Natural killer cell (primary cell): ENCODE results near the gene RBP3. TPM values are rescaled to one million over a fixed set of nuclear protein-coding genes. Genes with fewer than 3 reads are reported as not detected.

ENCODE experiments used
- ATAC-seq, 3 donors: fragments of 150-1000 bp in 2 of 3; fragments of 200-7000 bp in 1 of 3; cut with Tn5 transposase; 1 replicate in 1 of 3; 2 replicates in 2 of 3; pipeline ENCODE4 v1.10.0; 2021; ENCODE audit warnings: mild to moderate bottlenecking in 2 of 3, moderate library complexity in 2 of 3
- DNase-seq, 2 donors: peaks; one replicate each; pipeline versions ENCODE4 v3.0.0 to v3.0.0-alpha.2; 2013 to 2021; ENCODE audit warnings: mixed read lengths in 1 of 2
- H3K27ac ChIP-seq: one replicate; pipeline ENCODE4 v1.5.1; 2013; ENCODE audit warnings: mild to moderate bottlenecking, low read length
- H3K27me3 ChIP-seq: one replicate; pipeline ENCODE4 v1.6.1; 2013; ENCODE audit warnings: low read length; ENCODE audit not compliant: control insufficient read depth, insufficient read depth
- H3K36me3 ChIP-seq: one replicate; pipeline ENCODE4 v1.6.1; 2013; ENCODE audit warnings: low read length; ENCODE audit not compliant: control insufficient read depth, insufficient read depth
- H3K4me1 ChIP-seq: one replicate; pipeline ENCODE4 v1.6.1; 2013; ENCODE audit warnings: low read length; ENCODE audit not compliant: control insufficient read depth, insufficient read depth
- H3K4me3 ChIP-seq: one replicate; pipeline ENCODE4 v1.5.1; 2013; ENCODE audit warnings: low read length
- H3K9me3 ChIP-seq: one replicate; pipeline ENCODE4 v1.6.1; 2013; ENCODE audit warnings: low read length; ENCODE audit not compliant: control insufficient read depth, insufficient read depth
- H3K27ac Mint-ChIP-seq, 2 donors: one replicate each; pipeline ENCODE4 v1.8.0; 2022; ENCODE audit warnings: mild to moderate bottlenecking in 2 of 2, mixed read lengths in 2 of 2, moderate library complexity in 1 of 2
- H3K27me3 Mint-ChIP-seq, 2 donors: one replicate each; pipeline ENCODE4 v1.8.0; 2022; ENCODE audit warnings: low read depth in 2 of 2, mixed read lengths in 2 of 2
- H3K36me3 Mint-ChIP-seq: one replicate; pipeline ENCODE4 v1.8.0; 2022; ENCODE audit warnings: mixed read lengths
- H3K4me1 Mint-ChIP-seq, 2 donors: one replicate each; pipeline ENCODE4 v1.8.0; 2022; ENCODE audit warnings: mixed read lengths in 2 of 2
- H3K4me3 Mint-ChIP-seq: one replicate; pipeline ENCODE4 v1.8.0; 2022; ENCODE audit warnings: mild to moderate bottlenecking, moderate library complexity, mixed read lengths
- H3K9me3 Mint-ChIP-seq, 2 donors: one replicate each; pipeline ENCODE4 v1.8.0; 2022; ENCODE audit warnings: mixed read lengths in 2 of 2
- CTCF ChIP-seq: fragments of 200-600 bp; IDR thresholded peaks from one replicate; pipeline ENCODE4 v1.8.0; 2022; ENCODE audit warnings: antibody characterized with exemption
- whole genome bisulfite sequencing: methylation state at CpG from one replicate; pipeline ENCODE4 v1.1.7; 2013; ENCODE audit warnings: missing lambda C conversion rate; ENCODE audit not compliant: insufficient coverage; 5-methylcytosine and 5-hydroxymethylcytosine counted together
- intact Hi-C: fragments of 100-400 bp; cut with micrococcal nuclease; formaldehyde crosslinking; loops from one replicate; pipeline ENCODE4 v1.14.2; 2022
- total RNA-seq, 4 donors: library from RNA; stranded (reverse); fragments of 120-200 nt in 1 of 4; gene quantifications; one replicate each; pipeline versions ENCODE4 v1.2.3 to v1.2.4, GENCODE V29; 2013 to 2022

RBP3 gene
- total RNA-seq, 3 donors from 2014 or later (not counting 1 experiment from before 2014, with no cell fraction given): not detected

DNA sequence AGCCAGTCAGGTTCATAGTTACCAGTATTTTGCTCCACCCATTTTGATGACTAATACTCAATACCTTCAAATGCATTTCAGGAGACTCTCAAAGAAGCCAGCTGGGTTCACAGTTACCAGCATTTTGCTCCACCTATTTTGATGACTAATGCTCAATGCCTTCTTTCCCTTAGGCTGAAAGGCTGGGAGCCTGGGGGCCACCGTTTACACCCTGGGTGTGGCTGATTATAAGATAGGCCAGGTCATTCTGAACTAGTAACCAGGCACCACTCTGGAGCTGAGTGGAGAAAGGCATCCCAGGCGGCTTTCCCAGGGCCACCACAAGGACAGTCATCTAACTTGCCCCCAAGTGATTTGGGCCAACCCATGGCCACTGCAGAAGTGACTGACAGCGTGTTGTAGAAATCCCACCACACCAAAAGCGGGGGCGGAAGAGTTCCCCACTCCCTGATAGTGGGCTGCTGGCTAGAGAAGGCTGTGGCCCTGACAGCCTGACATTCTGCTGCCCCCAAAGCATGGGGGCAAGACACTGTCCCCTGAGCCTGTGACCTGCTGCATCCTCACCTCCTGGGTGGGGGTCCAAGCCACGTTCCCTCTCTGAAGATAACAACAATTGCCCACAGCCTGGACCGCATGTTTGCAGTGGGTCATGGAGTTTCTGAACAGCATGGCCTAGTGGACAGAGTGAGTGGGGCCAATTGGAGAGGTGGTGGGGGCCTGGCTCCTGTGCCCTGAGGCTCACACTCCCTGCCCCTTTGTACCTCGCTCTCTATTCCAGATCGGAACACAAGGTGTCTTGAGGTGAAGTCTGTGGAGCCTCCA is 58.9 kb downstream of the RBP3 start:
- intact Hi-C loops: no loop called here
- no peaks in the 10 kb centered on the region for H3K4me1 ChIP-seq
- Mint-ChIP-seq H3K4me3 (no peak overlapping the region), H3K36me3 (no peaks in the 10 kb centered on the region), H3K4me1 (no peaks in the 10 kb centered on the region), H3K27me3 (peaks cover 0 to 3% of the 10 kb centered on the region in 2 donors), H3K27ac (no peak overlapping the region), H3K9me3 (no peaks in the 10 kb centered on the region)
- DNase-seq (no peak), ATAC-seq (no peak)
- WGBS: 93% methylated on average over 9 of the region's 9 CpGs
- no peak for TF ChIP-seq CTCF
- H3K36me3 ChIP-seq: no peaks in the 10 kb centered on the region
- no peaks in the 10 kb centered on the region for H3K9me3 ChIP-seq
- H3K27ac ChIP-seq: no peak overlapping the region
- no peaks in the 10 kb centered on the region for H3K27me3 ChIP-seq
- H3K4me3 ChIP-seq: no peak overlapping the region

Other genes with a start within 250 kb of the RBP3 start
- gene GDF10, start 48.2 kb upstream of the RBP3 start, total RNA-seq: not detected
- not detected for gene GDF2, start 25.9 kb upstream of the RBP3 start, total RNA-seq
- not detected for gene ZNF488, start 35.9 kb downstream of the RBP3 start, total RNA-seq
- gene ANXA8, start 135.8 kb downstream of the RBP3 start, total RNA-seq: not detected
- not detected for gene FAM25G, start 143.3 kb downstream of the RBP3 start, total RNA-seq
- gene AGAP9, start 175.3 kb downstream of the RBP3 start, total RNA-seq: 10 to 100 TPM in 1 of 3 donors, 1 to 10 TPM in 2; 4.6 to 11.1 (median 8.7) TPM